ENCODE measurements around the gene TNFSF10. TPM values are rescaled to one million over a fixed set of nuclear protein-coding genes. Genes with fewer than 3 reads are reported as not detected.

TNFSF10 gene
- total RNA-seq, 1 donor from 2014 or later = 13.0 TPM

- no peak for DNase-seq (ENCODE audit: low spot score)
- intact Hi-C loops (cut with DNase I) = loop anchor here (10.0 kb wide), 1 partner anchor 48 kb away; no protein-coding TSS in a partner anchor
Observed at GRCh38 chr3:172546628-172547214, 23.5 kb upstream of the TNFSF10 start.

GRCh38 chr3:172546105-172546504 is 22.9 kb upstream of the TNFSF10 start:
- intact Hi-C loops (cut with DNase I) = loop anchor here (10.0 kb wide), 1 partner anchor 49 kb away; no protein-coding TSS in a partner anchor

GRCh38 chr3:172544404-172544803 is 21.2 kb upstream of the TNFSF10 start:
- intact Hi-C loops (cut with DNase I) = loop anchor here (10.0 kb wide), 1 partner anchor 50 kb away; no protein-coding TSS in a partner anchor
- DNase-seq (ENCODE audit: low spot score) = no peak

More at GRCh38 chr3:172546105-172546504, 22.9 kb upstream of the TNFSF10 start:
- DNase-seq (ENCODE audit: low spot score) = no peak

GRCh38 chr3:172543884-172544283 is 20.7 kb upstream of the TNFSF10 start:
- intact Hi-C loops (cut with DNase I) = loop anchor here (10.0 kb wide), 1 partner anchor 51 kb away; no protein-coding TSS in a partner anchor
- no peak for DNase-seq (ENCODE audit: low spot score)

GRCh38 chr3:172543419-172543818 is 20.2 kb upstream of the TNFSF10 start:
- DNase-seq (ENCODE audit: low spot score) = no peak
- intact Hi-C loops (cut with DNase I) = loop anchor here (10.0 kb wide), 1 partner anchor 51 kb away; no protein-coding TSS in a partner anchor

- intact Hi-C loops (cut with DNase I) = loop anchor here (10.0 kb wide), 1 partner anchor 52 kb away; no protein-coding TSS in a partner anchor
Observed at GRCh38 chr3:172542999-172543398, 19.8 kb upstream of the TNFSF10 start.

GRCh38 chr3:172541945-172542488 is 18.8 kb upstream of the TNFSF10 start:
- no peak for DNase-seq (ENCODE audit: low spot score)
- intact Hi-C loops (cut with DNase I) = loop anchor here (10.0 kb wide), 1 partner anchor 53 kb away; no protein-coding TSS in a partner anchor

More at GRCh38 chr3:172542999-172543398, 19.8 kb upstream of the TNFSF10 start:
- DNase-seq (ENCODE audit: low spot score) = no peak

GRCh38 chr3:172540049-172540448 is 16.8 kb upstream of the TNFSF10 start:
- no peak for DNase-seq (ENCODE audit: low spot score)
- intact Hi-C loops (cut with DNase I) = loop anchor here (10.0 kb wide), 1 partner anchor 55 kb away; no protein-coding TSS in a partner anchor

- intact Hi-C loops (cut with DNase I) = no loop called here
- no peak for DNase-seq (ENCODE audit: low spot score)
Observed at GRCh38 chr3:172539273-172539672, 16.0 kb upstream of the TNFSF10 start.

GRCh38 chr3:172538368-172539151 is 15.3 kb upstream of the TNFSF10 start:
- intact Hi-C loops (cut with DNase I) = no loop called here
- DNase-seq (ENCODE audit: low spot score) = no peak

GRCh38 chr3:172537507-172538158 is 14.4 kb upstream of the TNFSF10 start:
- DNase-seq (ENCODE audit: low spot score) = no peak
- intact Hi-C loops (cut with DNase I) = no loop called here

- DNase-seq (ENCODE audit: low spot score) = no peak
- intact Hi-C loops (cut with DNase I) = no loop called here
Observed at GRCh38 chr3:172536993-172537419, 13.8 kb upstream of the TNFSF10 start.

GRCh38 chr3:172536505-172536904 is 13.3 kb upstream of the TNFSF10 start:
- no peak for DNase-seq (ENCODE audit: low spot score)
- intact Hi-C loops (cut with DNase I) = no loop called here

GRCh38 chr3:172530566-172530965 is 7.3 kb upstream of the TNFSF10 start:
- intact Hi-C loops (cut with DNase I) = no loop called here
- no peak for DNase-seq (ENCODE audit: low spot score)

GRCh38 chr3:172530101-172530561 is 6.9 kb upstream of the TNFSF10 start:
- intact Hi-C loops (cut with DNase I) = no loop called here
- DNase-seq (ENCODE audit: low spot score) = no peak

GRCh38 chr3:172528677-172529076 is 5.4 kb upstream of the TNFSF10 start:
- intact Hi-C loops (cut with DNase I) = no loop called here
- no peak for DNase-seq (ENCODE audit: low spot score)

- intact Hi-C loops (cut with DNase I) = no loop called here
- no peak for DNase-seq (ENCODE audit: low spot score)
Observed at GRCh38 chr3:172527306-172527705, 4.1 kb upstream of the TNFSF10 start.

GRCh38 chr3:172525116-172525613 is 1.9 kb upstream of the TNFSF10 start:
- intact Hi-C loops (cut with DNase I) = no loop called here
- no peak for DNase-seq (ENCODE audit: low spot score)

GRCh38 chr3:172524611-172525010 is 1.4 kb upstream of the TNFSF10 start:
- no peak for DNase-seq (ENCODE audit: low spot score)
- intact Hi-C loops (cut with DNase I) = no loop called here

Measured in cardiac septum (tissue), 1 donor.